Ureter (tissue), 1 donor: ENCODE data around the gene REPS1. TPM values are rescaled to one million over a fixed set of nuclear protein-coding genes. Genes with fewer than 3 reads are reported as not detected.
"Not testable (repeated sequence)": the region's sequence is repeated elsewhere in the genome, so short reads cannot be mapped to it uniquely, and the experiment has no call there.

Source experiments
- DNase-seq: peaks from one replicate; pipeline ENCODE4 v3.0.0-alpha.2; 2020; ENCODE audit warnings: low spot score
- total RNA-seq: library from RNA; stranded (reverse); gene quantifications from one replicate; pipeline ENCODE4 v1.2.4, GENCODE V29; 2023
- donor health status: DM: yes; HTN: yes; CAD: no.

REPS1 gene
- total RNA-seq, 1 donor from 2014 or later, result 89.5 TPM

DNA sequence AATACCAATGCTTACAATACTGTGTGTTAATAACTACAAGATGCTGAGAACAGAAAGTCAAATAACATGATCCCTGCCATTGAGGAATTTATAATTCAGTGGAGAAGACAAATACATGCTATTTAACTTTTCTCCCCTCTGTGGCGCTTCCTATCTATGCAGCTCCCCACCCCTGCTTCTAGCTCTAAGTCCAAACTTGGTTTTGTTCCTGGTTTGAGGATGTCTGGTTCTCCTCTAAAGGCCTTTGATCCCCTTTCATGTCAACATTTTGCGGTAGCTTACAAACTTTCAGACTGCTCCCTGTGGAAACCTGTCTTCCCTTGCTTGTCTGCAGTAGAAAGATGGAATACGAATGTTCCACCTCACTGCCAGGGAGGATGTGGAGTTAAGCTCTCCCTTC lies 18.4 kb upstream of the REPS1 start:
- DNase-seq, result no peak

DNA sequence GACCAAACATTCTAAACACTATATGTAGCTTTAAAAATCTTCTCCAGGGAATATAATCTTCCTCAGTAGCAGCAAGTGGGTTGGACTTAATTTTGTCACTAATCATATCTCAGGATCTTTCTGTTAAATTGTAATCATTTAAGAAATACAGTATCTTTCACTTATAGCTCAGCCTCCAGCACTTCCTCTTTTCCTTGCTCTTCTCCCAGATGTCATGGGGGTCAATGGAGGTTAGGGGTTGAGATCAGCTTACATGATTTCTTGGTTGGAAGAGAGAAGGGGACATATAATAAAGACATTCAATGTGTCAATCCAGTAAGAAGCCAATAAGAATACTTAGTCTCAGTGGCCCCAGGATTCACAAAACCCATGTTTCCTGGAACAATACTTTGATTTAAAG lies 15.7 kb upstream of the REPS1 start:
- DNase-seq, result no peak

DNA sequence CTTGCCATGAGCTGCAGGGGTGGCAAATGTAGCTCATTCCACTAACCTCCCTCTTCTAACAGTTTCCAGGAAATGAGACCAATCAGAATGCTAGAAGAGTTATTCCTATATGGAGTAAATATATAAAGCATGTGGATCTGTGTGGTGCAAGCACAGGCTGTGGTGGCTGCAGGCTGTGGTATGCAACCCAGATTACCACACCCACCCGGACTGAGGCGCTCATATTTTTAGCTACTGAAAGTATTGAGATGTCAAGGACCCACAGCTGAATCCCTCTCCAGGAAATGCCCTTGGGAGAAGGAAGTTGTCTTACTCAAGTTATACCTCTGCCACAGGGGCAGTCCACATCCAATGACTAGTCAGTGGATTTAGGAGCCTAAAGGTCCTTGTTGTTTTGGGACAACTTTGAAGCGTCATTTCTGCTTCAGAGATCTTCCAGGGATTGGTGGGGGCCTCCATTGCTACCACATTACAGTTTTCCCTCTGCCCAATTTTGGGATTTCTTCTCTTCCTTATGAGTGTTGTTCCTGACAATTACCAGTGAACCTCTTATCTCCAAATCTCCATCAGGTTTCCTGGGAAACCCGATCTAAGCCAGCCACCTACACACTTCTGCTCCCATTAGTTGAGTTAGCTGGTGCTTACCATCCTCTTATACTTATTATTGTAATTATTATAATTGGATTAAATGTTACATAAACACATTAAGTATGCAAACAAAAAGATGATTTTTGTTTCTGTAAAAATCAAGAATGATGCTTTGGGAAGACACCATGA lies 12.1 kb upstream of the REPS1 start:
- no peak for DNase-seq

DNA sequence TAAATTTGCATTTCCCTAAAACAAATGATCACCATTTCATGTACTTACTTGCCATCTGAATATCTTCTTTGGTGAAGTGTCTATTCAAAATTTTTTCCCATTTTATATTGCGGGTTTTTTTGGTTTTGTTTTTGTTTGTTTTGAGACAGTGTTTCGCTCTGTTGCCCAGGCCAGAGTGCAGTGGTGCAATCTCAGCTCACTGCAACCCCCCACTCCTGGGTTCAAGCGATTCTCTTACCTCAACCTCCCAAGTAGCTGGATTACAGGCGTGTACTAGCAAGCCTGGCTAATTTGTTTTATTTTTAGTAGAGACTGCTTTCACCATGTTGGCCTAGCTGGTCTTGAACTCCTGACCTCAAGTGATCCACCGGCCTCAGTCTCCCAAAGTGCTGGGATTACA lies 9.1 kb upstream of the REPS1 start:
- DNase-seq, result no peak

DNA sequence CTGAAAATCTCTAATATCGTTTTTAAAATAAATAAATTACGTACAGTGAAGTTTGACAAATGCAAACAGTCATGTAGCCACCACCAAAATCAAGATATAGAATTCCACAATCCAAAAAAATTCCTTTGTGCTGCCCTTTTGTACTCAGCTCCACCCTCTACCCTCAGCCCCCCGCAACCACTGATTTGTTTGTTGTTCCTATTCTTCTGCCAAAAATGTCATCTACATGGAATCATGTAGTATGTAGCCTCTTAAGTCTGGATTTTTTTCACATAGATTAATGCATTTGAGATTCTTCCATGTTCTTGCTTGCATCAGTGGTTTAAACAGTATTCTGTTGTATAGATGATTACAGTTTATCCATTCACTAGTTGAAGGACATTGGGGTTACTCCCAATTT lies 8.5 kb upstream of the REPS1 start:
- DNase-seq, result no peak

DNA sequence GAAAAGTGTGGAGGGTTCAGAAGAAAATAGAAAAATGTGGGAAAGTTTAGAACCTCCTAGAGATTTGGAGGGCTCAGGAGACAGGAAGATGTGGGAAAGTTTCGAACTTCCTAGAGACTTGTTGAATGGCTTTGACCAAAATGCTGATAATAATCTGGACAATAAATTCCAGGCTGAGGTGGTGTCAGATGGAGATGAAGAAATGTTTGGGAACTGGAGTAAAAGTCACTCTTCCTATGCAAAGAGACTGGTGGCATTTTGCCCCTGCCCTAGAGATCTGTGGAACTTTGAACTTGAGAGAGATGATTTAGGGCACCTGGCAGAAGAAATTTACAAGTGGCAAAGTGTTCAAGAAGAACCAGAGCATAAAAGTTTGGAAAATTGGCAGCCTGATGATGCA lies 5.4 kb upstream of the REPS1 start:
- DNase-seq, result not testable (repeated sequence)

DNA sequence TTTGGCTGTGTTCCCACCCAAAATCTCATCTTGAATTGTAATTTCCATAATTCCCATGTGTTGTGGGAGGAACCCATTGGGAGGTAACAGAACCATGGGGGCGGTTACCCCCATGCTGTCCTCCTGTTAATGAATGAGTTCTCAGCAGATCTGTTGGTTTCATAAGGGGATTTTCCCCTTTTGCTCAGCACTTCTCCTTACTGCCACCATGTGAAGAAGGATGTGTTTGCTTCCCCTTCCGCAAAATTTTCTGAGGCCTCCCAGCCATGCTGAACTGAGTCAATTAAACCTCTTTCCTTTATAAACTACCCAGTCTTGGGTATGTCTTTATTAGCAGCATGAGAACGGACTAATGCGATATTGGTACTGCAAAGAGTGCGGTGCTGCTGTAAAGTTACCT lies 4.9 kb upstream of the REPS1 start:
- DNase-seq, result not testable (repeated sequence)

DNA sequence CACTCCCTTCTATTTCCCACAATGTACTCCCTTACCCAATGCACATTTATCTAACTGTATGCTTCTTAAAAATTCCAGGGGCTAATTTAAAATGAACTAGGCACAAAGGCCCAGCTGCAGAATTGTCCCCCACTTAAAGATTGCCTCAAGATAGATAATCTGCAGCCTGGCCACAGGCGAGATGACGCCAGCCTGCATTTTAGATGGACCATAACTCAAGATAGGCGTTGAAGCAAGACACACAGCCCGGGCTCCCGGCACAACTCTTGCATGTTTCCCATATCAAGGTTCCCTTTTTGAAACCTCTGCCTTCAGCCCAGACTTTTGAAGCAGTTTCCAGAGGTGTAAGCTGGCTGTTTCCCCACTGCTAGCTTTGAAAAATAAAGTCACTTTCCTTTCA lies 3.2 kb upstream of the REPS1 start:
- DNase-seq, result no peak

DNA sequence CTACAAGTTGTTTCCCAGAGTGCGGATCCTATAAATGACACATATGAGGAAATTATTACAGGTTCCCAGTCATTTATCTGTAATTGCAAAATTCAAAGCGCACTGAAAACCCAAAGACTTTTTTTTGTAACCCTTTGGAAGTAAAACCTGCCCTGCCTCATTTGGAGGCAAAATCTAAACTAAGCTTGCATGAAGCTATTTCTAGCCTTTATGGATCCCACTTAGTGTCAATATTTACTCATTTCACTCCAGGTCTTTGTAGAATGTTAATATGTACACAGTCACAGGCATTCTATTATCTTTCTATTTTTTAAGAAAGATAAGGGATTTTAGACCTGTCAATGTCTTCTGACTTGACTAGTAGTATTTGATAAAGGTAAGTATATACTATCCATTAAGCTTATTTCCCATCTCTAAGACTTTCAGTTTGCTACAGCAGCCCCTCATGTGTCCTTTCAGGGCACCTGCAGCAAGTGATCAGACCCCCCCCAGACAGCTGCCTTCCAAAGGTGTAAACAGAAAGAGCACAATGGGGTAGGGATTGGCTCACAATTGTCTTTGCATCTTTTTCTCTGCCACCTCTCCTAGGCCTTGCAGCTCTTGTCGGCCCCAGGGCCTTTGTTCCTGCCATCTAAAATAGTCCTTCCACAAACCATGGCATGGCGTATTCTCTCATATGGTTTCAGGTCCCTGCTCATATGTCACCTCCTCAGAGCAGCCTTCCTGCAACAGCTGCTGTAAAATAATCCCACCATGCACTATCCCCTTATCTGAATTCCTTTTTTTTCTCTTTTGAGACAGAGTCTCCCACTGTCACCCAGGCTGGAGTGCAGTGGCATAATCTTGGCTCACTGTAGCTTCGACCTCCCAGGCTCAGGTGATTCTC lies 1.3 kb upstream of the REPS1 start:
- DNase-seq, result no peak

DNA sequence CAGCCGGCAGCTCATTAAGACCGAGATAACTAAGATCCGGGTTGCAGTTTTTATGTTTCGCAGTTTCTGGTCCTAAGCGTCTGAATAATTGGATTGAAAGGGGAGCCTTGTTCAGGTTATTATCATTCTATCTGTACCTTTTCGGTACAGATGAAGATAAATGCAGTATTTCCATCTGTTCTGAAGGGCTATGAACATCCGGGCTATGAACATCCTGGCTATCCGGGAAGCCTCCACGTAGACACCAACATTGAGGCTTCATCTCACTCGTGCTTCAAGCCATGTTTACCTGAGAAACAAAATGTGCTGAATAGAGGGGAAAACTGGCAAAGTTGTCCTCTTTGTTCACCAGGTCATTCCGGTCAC lies 399 bp upstream of the REPS1 start:
- DNase-seq, result no peak

DNA sequence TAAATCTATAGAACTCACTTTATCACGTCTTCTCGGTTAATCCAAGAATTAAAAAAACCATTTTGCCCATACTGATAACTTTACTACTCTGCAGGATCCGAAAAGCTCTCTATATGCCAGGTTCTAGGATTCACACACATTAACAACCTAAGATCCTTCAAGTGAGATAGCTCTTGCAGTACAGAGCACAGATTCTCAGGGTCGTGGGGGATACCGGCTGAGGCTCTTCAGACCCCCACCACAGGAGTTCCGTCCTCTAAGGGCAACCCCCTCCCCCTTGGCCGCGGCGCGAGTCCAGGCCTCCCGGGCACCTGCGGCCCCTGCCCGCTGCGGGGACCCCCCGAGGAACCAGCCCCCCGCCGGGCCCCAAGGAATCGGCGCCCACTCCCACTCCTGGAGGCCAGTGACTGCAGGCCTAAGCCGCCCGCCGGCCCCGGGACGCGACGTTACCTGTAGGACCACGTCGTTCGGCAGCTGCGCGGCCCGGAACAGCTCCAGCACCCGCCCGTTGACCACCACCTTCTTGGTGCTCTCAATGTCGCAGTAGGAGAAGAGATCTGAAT lies 892 bp downstream of the REPS1 start:
- no peak for DNase-seq

DNA sequence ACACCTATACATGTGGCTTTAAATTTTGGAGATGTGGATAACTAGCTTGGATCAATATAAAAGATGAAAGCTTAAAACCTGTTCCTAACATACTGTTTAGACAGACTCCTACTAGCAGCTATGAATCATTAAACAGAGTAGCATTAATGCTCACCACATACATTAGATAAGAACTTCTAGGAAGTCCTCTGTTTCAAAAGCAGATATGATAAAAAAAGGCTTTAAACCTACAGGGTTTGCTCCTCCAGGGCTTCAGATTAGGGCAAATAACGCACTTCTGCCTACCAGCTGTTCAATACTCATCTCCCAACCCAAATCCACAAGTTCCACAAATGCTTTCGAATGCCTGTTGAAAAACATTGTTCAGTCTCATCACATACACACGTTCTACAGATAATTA lies 1.5 kb downstream of the REPS1 start:
- DNase-seq, result no peak

DNA sequence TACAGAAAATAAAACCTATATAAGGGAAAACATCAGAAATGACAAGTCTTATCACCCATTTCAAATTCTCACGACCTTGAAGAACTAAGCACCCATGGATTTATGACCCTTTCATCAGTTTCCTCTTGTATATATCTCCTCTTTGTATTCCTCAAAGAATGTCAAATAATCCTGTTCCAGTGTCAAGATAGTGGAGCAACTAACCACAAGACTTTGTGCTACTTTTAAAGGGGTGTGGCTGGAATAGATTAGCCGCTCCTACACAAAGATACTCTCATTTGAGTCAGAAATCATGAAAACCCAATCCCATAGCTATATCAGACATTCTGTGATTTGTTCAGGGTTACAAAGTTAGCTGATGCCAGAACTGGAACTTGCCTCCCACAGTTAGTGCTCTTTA lies 6.6 kb downstream of the REPS1 start:
- DNase-seq, result no peak

DNA sequence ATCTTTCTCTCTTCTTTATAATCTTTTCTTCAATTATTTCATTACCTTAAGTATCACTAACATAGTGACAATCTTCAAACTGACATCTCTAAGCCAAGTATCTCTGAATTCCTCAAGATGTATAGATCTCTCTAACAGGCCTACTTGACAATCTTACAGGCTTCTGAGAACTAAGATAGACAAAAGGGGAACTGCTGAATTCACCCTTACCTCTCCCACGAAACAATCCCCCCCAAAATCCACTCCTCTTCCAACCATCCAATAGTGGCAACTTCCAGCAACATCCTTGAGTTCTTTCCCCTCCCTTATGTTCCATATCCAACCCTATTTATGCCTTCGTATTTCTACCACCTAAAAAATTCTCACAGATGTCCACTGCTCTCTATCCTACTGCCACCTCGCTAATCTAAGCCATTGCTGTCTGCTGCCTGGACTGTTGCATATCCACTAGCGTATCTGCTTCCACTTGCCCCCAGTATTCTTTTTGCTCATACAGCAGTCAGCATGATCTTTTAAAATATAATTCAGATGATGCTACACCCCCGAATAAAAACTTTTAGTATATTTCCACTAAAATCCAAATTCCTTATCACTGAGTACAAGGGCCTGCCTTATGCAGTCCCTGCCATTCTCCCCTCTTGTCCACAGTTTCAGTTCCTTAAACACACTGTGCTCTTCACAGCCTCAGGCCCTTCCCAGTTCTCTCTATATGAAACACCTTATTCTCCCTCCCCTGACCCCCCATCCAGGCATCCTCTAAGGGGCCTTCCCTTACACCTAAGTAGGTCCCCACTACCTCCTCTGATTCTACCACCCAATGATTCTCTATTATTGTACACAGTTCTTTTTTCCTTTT lies 8.0 kb downstream of the REPS1 start:
- DNase-seq, result no peak

DNA sequence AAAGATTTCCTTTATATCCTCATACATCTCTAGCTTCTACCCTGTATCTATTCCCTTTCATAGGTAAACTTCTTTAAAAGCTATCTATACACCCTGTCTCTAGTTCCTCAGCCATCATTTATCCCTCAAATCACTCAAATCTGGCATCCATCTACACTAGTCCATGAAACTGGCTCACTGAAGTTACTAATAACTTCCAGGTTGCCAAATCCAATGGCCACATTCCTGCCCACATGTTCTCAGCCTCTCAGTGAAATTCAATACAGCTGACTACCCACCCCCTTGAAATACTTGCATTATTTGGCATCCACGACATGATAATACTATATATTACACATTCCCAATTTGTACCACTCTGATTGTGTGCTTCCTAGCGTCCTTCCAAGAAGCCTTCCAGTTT lies 8.7 kb downstream of the REPS1 start:
- no peak for DNase-seq

DNA sequence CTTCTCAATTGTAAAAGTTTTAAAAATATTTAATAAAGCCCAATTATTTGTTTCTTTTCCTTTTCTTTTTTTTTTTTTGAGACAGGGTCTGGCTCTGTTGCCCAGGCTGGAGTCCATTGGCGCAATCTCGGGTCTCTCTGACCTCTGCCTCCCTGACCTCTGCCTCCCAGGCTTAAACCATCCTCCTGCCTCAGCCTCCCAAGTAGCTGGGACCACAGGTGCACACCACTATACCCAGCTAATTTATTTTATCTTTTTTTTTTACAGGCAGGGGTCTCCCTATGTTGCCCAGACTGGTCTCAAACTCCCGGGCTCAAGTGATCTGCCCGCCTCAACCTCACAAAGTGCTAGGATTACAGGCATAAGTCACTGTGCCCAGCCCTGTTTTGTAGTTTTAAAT lies 9.8 kb downstream of the REPS1 start:
- DNase-seq, result no peak

DNA sequence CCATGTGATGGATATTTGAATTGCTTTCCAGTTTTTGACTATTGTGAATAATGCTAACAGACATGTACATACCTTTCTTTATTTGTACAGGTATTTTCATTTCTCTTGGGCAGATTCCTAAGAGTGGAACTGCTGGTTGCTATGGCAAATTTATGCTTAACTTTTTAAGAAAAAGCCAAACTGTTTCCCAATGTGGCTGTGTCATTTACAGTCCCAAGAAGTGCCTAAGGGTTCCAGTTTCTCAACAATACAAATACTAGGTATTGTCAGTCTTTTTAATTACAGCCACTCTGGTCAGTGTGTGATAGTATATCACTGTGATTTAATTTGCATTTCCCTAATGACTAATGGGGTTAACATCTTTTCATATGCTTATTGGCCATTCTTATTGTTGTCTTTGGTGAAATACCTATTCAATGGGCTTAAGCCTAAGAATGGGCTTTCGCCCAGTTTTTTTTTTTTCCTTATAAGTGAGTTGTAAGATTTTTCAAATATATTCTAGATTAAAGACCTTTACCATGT lies 10.3 kb downstream of the REPS1 start:
- DNase-seq, result no peak

DNA sequence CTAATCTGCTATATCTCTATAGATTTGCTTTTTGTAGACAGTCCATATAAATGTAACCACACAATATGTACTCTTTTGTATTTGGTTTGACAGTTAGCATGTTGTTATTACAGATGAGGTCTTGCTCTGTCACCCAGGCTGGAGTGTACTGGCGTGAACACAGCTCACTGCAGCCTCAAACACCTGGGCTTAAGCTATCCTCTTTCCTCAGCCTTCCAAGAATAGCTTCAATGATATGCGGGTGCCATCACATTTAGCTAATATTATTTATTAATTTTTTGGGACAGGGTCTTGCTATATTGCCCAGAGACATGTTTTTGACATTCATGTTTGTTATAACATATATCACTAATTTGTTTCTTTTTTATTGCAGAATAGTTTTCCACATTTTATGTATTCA lies 10.8 kb downstream of the REPS1 start:
- DNase-seq, result no peak

DNA sequence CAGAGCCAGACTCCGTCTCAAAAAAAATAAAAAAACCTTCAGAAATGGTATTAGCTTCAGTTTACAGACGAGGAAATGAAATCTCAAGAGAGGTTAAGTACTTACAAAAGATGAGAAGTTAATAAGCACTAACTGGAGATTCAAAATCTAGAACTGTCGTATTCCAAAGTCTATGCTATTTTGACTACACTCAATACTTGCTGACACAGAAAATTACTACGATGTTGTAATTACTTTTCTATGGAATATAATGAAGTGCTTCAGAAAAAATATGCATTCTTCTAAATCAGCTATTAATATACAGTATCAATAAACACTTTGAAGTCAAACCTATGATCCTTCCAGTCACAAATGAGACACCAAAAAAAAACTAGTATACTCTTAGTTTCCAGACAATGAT lies 12.2 kb downstream of the REPS1 start:
- no peak for DNase-seq

DNA sequence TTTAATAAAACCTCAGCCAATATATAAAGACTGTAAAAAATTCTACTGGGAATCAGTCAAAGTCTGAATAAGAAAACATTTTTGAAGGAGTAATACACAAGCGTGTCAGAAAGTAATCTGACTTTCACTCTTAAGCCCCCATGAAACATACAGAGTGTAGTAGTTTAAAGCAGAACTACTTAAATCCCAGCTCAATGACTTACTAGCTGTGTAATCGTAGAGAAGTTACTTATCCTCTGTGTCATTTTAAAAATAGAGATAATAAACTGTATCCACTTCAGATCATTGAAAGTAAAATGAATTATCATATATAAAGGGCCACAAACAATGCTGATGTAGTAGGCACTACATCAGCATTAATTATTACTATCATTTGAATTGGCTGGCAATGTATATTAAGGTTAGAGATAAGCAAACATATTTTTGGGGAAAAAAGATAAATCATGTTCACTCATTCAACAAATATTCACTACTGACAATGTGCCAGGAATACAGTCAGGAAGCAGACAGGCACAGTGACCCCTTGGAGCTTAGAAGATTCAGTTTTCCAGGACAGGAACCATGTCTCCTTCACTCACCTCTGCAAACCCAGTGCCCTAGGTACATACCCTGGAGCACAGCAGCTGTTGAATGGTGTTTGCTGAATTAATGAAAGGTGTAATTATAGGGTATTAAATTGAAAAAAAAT lies 14.4 kb downstream of the REPS1 start:
- no peak for DNase-seq

DNA sequence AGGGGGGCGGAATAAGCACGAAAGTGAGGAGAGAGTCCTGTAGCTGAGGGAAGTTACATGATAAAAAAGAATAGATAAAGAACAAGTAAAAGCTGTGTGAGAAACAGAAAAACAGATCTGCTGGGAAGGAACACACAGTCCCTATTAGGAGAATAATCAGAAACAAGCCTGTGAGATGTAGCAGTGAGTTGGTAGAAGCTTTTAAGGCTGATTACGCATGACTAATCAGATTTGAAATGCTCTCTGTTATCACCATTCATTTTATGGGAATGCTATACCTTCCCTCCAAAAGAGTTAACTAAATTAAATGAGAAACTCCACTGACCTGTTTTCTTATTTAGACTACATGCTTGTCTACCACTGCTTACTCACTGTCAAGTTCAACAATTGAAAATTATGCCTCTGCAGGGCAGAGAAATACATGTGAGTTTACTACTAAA lies 15.8 kb downstream of the REPS1 start:
- DNase-seq, result no peak
